Diencephalon (tissue), 1 donor: ENCODE results near the gene PLK4. TPM values are rescaled to one million over a fixed set of nuclear protein-coding genes. Genes with fewer than 3 reads are reported as not detected.

Source experiments
- small RNA-seq: library from RNA; depleted of rRNA; stranded (forward); fragments of <200 nt; gene quantifications from one replicate; pipeline ENCODE3, GENCODE V24; 2014
- total RNA-seq: library from RNA; depleted of rRNA; stranded (reverse); fragments of >200 nt; gene quantifications from one replicate; pipeline ENCODE4 v1.2.3, GENCODE V29; 2014

The PLK4 gene
- 11.8 TPM for total RNA-seq

GRCh38 chr4:127880763-127881562, at the start of gene PLK4:
Gene PLK4, plus strand, starts transcription at chr4:127880893. Its CDS starts 242 bp downstream, at chr4:127881135.

Small RNAs within 50 kb of the gene (small RNA-seq; reads per million reads assigned to genes)
- gene RNU6-583P = not detected

Other genes starting within 250 kb of the PLK4 start
- 34.1 TPM for gene INTU, start 247.9 kb upstream of the PLK4 start, total RNA-seq
- 0.23 TPM for gene SLC25A31, start 150.5 kb upstream of the PLK4 start, total RNA-seq
- gene HSPA4L, start 98.6 kb upstream of the PLK4 start, total RNA-seq = 21.0 TPM
- gene MFSD8, start 84.3 kb downstream of the PLK4 start, total RNA-seq = 43.4 TPM
- gene ABHD18, start 84.5 kb downstream of the PLK4 start, total RNA-seq = 18.7 TPM
- 60.9 TPM for gene LARP1B, start 180.4 kb downstream of the PLK4 start, total RNA-seq